ENCODE results near the gene COL20A1.

The COL20A1 gene

GRCh38 chr20:63247671-63248228 lies 45.2 kb upstream of the COL20A1 start:
- no peak for TF ChIP-seq TAF1 (IDR thresholded peaks at IDR 0.05; ENCODE audit: borderline replicate concordance, insufficient read depth, low read length)
- no peak for TF ChIP-seq POLR2AphosphoS5 (IDR thresholded peaks at IDR 0.05; ENCODE audit: low read depth, low read length)
- TF ChIP-seq FOXP2 (optimal IDR thresholded peaks at IDR 0.05; ENCODE audit: borderline replicate concordance, extremely low read depth, extremely low read length, insufficient read depth) = no peak
- no peak for TF ChIP-seq REST (IDR thresholded peaks at IDR 0.05; ENCODE audit: insufficient read depth in 1 of 2, low read depth in 2 of 2, low read length in 2 of 2)
- TF ChIP-seq SIN3A (IDR thresholded peaks at IDR 0.05; ENCODE audit: borderline replicate concordance, insufficient read depth, low read length) = no peak

- TF ChIP-seq SIN3A (IDR thresholded peaks at IDR 0.05; ENCODE audit: borderline replicate concordance, insufficient read depth, low read length) (no peak), POLR2AphosphoS5 (IDR thresholded peaks at IDR 0.05; ENCODE audit: low read depth, low read length) (no peak), REST (IDR thresholded peaks at IDR 0.05; ENCODE audit: insufficient read depth in 1 of 2, low read depth in 2 of 2, low read length in 2 of 2) (no peak), FOXP2 (optimal IDR thresholded peaks at IDR 0.05; ENCODE audit: borderline replicate concordance, extremely low read depth, extremely low read length, insufficient read depth) (no peak), TAF1 (IDR thresholded peaks at IDR 0.05; ENCODE audit: borderline replicate concordance, insufficient read depth, low read length) (no peak)
These were observed 44.0 kb upstream of the COL20A1 start for GRCh38 chr20:63248835-63249591.

- no peak for TF ChIP-seq REST (IDR thresholded peaks at IDR 0.05; ENCODE audit: insufficient read depth in 1 of 2, low read depth in 2 of 2, low read length in 2 of 2)
- TF ChIP-seq TAF1 (IDR thresholded peaks at IDR 0.05; ENCODE audit: borderline replicate concordance, insufficient read depth, low read length) = no peak
- no peak for TF ChIP-seq FOXP2 (optimal IDR thresholded peaks at IDR 0.05; ENCODE audit: borderline replicate concordance, extremely low read depth, extremely low read length, insufficient read depth)
- TF ChIP-seq SIN3A (IDR thresholded peaks at IDR 0.05; ENCODE audit: borderline replicate concordance, insufficient read depth, low read length) = no peak
- TF ChIP-seq POLR2AphosphoS5 (IDR thresholded peaks at IDR 0.05; ENCODE audit: low read depth, low read length) = no peak
These were observed 43.1 kb upstream of the COL20A1 start for GRCh38 chr20:63249891-63250290.

- TF ChIP-seq SIN3A (IDR thresholded peaks at IDR 0.05; ENCODE audit: borderline replicate concordance, insufficient read depth, low read length) (no peak), POLR2AphosphoS5 (IDR thresholded peaks at IDR 0.05; ENCODE audit: low read depth, low read length) (no peak), FOXP2 (optimal IDR thresholded peaks at IDR 0.05; ENCODE audit: borderline replicate concordance, extremely low read depth, extremely low read length, insufficient read depth) (no peak), REST (IDR thresholded peaks at IDR 0.05; ENCODE audit: insufficient read depth in 1 of 2, low read depth in 2 of 2, low read length in 2 of 2) (no peak), TAF1 (IDR thresholded peaks at IDR 0.05; ENCODE audit: borderline replicate concordance, insufficient read depth, low read length) (no peak)
These were observed 40.7 kb upstream of the COL20A1 start for GRCh38 chr20:63252284-63252711.

Data from PFSK-1 (cell line).